ENCODE results near the gene TTLL12.

- TF ChIP-seq, protein P1, sequence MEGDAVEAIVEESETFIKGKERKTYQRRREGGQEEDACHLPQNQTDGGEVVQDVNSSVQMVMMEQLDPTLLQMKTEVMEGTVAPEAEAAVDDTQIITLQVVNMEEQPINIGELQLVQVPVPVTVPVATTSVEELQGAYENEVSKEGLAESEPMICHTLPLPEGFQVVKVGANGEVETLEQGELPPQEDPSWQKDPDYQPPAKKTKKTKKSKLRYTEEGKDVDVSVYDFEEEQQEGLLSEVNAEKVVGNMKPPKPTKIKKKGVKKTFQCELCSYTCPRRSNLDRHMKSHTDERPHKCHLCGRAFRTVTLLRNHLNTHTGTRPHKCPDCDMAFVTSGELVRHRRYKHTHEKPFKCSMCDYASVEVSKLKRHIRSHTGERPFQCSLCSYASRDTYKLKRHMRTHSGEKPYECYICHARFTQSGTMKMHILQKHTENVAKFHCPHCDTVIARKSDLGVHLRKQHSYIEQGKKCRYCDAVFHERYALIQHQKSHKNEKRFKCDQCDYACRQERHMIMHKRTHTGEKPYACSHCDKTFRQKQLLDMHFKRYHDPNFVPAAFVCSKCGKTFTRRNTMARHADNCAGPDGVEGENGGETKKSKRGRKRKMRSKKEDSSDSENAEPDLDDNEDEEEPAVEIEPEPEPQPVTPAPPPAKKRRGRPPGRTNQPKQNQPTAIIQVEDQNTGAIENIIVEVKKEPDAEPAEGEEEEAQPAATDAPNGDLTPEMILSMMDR (IDR thresholded peaks at IDR 0.05; ENCODE audit: low read length), result no peak
- TF ChIP-seq EZH2phosphoT487 (IDR thresholded peaks at IDR 0.05; ENCODE audit: low read length), result no peak
Measured at GRCh38 chr22:43234264-43234988, 47.5 kb upstream of the TTLL12 start.
